HEK293 (cell line): ENCODE results near the gene PSMF1.

ENCODE experiments used
- KLF8 ChIP-seq: fragments of 450-650 bp; formaldehyde crosslinking; IDR thresholded peaks from 2 replicates; pipeline ENCODE4 v1.5.1; 2016; ENCODE audit warnings: missing biosample characterization, missing genetic modification characterization
- ZNF514 ChIP-seq: fragments of 450-650 bp; formaldehyde crosslinking; IDR thresholded peaks from 2 replicates; pipeline ENCODE4 v1.5.1; 2016; ENCODE audit warnings: missing biosample characterization, missing genetic modification characterization
- ZNF610 ChIP-seq: fragments of 450-650 bp; formaldehyde crosslinking; IDR thresholded peaks from 2 replicates; pipeline ENCODE4 v1.5.1; 2016; ENCODE audit warnings: missing biosample characterization, missing genetic modification characterization, borderline replicate concordance
- TF ChIP-seq, protein P1 (sequence below): fragments of 450-650 bp; formaldehyde crosslinking; IDR thresholded peaks from 2 replicates; pipeline ENCODE4 v1.5.1; 2016; ENCODE audit warnings: missing biosample characterization, missing genetic modification characterization, borderline replicate concordance
- TF ChIP-seq, protein P2 (sequence below): fragments of 450-650 bp; formaldehyde crosslinking; IDR thresholded peaks from 2 replicates; pipeline ENCODE4 v1.5.1; 2016; ENCODE audit warnings: missing biosample characterization, missing genetic modification characterization
- TF ChIP-seq, protein P3 (sequence below): fragments of 450-650 bp; formaldehyde crosslinking; IDR thresholded peaks from 2 replicates; pipeline ENCODE4 v1.5.1; 2016; ENCODE audit warnings: missing biosample characterization, missing genetic modification characterization

DNA sequence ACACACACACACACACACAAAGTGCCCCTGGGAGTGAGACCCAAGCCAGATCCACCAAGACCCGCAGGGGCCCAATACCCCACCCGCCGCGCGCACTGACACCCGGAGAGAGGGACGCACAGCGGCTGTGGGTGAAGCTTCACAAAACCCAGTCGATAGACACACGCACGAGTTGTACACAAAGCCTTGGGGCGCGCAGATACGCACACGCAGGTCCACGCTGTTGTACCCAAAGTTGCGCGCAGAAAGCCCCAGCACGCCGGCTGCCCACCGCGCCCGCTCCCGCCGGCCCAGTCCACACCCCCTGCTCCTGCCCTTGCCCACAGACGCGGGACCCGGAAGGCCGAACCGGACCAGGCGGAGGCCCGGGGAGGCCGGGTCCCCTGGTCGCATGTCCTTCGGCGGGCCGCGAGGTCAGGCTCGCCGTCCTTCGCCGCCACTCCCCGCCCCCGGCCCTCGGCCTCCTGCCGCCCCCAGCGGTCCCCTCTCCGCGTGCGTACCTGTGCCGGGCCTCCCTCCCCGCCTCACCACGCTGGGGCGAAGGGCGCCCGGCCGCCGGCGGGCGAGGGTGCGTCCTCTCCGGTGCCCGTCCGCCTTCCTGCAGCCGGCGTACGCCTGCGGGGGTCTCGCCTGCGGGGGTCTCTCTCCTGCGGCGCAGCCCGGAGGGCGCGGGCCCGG is 66.4 kb downstream of the PSMF1 start, which contains the start of gene TMEM74B:
- TF ChIP-seq, protein P1, sequence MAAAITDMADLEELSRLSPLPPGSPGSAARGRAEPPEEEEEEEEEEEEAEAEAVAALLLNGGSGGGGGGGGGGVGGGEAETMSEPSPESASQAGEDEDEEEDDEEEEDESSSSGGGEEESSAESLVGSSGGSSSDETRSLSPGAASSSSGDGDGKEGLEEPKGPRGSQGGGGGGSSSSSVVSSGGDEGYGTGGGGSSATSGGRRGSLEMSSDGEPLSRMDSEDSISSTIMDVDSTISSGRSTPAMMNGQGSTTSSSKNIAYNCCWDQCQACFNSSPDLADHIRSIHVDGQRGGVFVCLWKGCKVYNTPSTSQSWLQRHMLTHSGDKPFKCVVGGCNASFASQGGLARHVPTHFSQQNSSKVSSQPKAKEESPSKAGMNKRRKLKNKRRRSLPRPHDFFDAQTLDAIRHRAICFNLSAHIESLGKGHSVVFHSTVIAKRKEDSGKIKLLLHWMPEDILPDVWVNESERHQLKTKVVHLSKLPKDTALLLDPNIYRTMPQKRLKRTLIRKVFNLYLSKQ: no peak
- TF ChIP-seq, protein P2, sequence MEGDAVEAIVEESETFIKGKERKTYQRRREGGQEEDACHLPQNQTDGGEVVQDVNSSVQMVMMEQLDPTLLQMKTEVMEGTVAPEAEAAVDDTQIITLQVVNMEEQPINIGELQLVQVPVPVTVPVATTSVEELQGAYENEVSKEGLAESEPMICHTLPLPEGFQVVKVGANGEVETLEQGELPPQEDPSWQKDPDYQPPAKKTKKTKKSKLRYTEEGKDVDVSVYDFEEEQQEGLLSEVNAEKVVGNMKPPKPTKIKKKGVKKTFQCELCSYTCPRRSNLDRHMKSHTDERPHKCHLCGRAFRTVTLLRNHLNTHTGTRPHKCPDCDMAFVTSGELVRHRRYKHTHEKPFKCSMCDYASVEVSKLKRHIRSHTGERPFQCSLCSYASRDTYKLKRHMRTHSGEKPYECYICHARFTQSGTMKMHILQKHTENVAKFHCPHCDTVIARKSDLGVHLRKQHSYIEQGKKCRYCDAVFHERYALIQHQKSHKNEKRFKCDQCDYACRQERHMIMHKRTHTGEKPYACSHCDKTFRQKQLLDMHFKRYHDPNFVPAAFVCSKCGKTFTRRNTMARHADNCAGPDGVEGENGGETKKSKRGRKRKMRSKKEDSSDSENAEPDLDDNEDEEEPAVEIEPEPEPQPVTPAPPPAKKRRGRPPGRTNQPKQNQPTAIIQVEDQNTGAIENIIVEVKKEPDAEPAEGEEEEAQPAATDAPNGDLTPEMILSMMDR (tag by site-specific recombination): no peak
- TF ChIP-seq, protein P3, sequence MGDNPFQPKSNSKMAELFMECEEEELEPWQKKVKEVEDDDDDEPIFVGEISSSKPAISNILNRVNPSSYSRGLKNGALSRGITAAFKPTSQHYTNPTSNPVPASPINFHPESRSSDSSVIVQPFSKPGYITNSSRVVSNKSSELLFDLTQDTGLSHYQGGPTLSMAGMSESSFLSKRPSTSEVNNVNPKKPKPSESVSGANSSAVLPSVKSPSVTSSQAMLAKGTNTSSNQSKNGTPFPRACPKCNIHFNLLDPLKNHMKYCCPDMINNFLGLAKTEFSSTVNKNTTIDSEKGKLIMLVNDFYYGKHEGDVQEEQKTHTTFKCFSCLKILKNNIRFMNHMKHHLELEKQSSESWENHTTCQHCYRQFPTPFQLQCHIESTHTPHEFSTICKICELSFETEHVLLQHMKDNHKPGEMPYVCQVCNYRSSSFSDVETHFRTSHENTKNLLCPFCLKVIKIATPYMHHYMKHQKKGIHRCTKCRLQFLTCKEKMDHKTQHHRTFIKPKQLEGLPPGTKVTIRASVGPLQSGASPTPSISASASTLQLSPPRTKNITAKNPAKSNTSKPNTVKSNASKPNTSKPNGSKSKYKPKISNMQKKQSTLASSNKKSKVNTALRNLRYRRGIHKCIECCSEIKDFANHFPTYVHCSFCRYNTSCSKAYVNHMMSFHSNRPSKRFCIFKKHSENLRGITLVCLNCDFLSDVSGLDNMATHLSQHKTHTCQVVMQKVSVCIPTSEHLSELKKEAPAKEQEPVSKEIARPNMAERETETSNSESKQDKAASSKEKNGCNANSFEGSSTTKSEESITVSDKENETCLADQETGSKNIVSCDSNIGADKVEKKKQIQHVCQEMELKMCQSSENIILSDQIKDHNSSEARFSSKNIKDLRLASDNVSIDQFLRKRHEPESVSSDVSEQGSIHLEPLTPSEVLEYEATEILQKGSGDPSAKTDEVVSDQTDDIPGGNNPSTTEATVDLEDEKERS: no peak
- no peak for TF ChIP-seq KLF8 (tag by site-specific recombination)
- TF ChIP-seq ZNF514 (tag by site-specific recombination): no peak
- TF ChIP-seq ZNF610 (tag by site-specific recombination): no peak
